Measurements from ENCODE around the gene TEK. TPM values are rescaled to one million over a fixed set of nuclear protein-coding genes. Genes with fewer than 3 reads are reported as not detected.
"Not testable (repeated sequence)": the region's sequence is repeated elsewhere in the genome, so short reads cannot be mapped to it uniquely, and the experiment has no call there.

The TEK gene
- polyA plus RNA-seq, 3 donors = 32.9 to 38.6 (median 35.6) TPM

DNA sequence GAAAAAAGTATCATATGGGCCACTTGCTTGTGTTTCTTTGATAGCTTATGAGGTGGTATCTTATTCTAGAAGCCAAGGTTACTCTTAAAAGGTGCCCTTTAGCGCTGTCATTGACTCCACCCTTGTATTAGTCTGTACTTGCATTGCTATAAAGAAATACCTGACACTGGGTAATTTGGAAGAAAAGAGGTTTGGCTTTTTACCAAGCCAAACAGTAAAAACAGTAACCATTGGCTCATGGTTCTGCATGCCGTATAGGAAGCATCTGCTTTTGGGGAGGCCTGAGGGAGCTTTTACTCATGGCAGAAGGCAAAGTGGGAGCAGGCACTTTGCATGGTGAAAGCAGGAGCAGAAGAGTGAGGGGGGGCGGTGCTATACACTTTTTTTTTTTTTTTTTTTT, 87.4 kb downstream of the TEK start:
- DNase-seq (ENCODE audit: extremely low read depth in 1 of 11, low read depth in 9 of 11, low spot score in 4 of 11) = no peak

DNA sequence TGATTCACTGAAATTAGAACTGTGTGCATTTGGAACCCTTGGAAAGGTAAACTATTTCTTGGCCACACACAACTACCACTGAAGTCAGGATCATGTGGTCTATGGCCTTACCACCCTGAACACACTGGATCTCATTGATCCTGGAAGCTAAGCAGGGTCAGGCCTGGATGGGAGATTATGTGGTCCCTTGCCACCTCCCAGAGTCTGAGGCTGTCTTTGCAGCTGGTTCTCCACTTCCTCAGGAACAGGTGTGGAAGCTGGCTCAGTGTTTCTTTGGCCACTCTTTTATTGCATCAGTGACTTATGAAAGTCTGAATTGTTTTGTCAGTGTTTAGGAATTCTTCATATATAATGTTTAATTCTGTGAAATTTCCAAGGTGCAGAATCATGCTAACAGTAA, 89.2 kb downstream of the TEK start:
- no peak for DNase-seq (ENCODE audit: extremely low read depth in 1 of 11, low read depth in 9 of 11, low spot score in 4 of 11)

- DNase-seq (ENCODE audit: extremely low read depth in 1 of 11, low read depth in 9 of 11, low spot score in 4 of 11) = no peak
Observed at GRCh38 chr9:27202056-27202455, 93.0 kb downstream of the TEK start.

DNA sequence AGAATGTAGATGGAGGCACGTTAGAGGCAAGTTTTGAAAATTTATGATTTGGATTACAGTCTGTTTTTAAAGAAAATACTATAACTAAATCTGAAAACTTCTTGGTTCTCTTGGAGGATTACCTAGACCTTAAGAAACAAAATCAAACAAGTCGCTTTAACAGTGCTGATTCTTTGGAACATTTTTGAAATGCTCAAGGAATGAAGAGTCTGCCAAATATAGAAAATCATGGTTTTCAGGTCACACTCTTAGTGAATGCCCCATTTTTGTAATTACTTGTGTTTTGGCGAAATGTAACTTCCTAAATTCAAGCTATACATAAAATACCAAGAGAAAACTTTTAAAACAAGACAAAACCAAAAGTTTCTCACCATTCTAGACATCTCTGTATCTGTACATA, 94.8 kb downstream of the TEK start:
- DNase-seq (ENCODE audit: extremely low read depth in 1 of 11, low read depth in 9 of 11, low spot score in 4 of 11) = no peak

- no peak for DNase-seq (ENCODE audit: extremely low read depth in 1 of 11, low read depth in 9 of 11, low spot score in 4 of 11)
Observed at GRCh38 chr9:27204578-27204977, 95.6 kb downstream of the TEK start.

GRCh38 chr9:27205198-27205597, 96.2 kb downstream of the TEK start:
- DNase-seq (ENCODE audit: extremely low read depth in 1 of 11, low read depth in 9 of 11, low spot score in 4 of 11) = no peak

GRCh38 chr9:27206041-27206440, 97.0 kb downstream of the TEK start:
- DNase-seq (ENCODE audit: extremely low read depth in 1 of 11, low read depth in 9 of 11, low spot score in 4 of 11) = no peak

- DNase-seq (ENCODE audit: extremely low read depth in 1 of 11, low read depth in 9 of 11, low spot score in 4 of 11) = no peak
Observed at GRCh38 chr9:27209034-27209433, 100.0 kb downstream of the TEK start.

DNA sequence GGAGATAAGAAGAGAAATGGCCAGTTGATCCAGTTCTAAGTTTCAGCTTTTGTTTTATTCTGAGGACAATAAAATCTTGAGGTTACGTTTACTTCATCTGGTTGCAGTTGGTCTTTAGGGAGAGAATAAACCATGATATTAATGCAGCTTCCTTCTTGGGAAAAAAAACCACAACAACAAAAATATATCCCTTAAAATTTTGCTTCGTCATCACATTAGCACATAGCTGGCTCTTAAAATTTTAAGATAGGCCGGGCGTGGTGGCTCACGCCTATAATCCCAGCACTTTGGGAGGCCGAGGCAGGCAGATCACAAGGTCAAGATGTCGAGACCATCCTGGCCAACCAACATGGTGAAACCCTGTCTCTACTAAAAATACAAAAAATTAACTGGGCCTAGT, 101.6 kb downstream of the TEK start:
- DNase-seq (ENCODE audit: extremely low read depth in 1 of 11, low read depth in 9 of 11, low spot score in 4 of 11) = no peak

- DNase-seq (ENCODE audit: extremely low read depth in 1 of 11, low read depth in 9 of 11, low spot score in 4 of 11) = no peak
Observed at GRCh38 chr9:27212191-27212590, 103.2 kb downstream of the TEK start.

- no peak for DNase-seq (ENCODE audit: extremely low read depth in 1 of 11, low read depth in 9 of 11, low spot score in 4 of 11)
Observed at GRCh38 chr9:27212621-27213020, 103.6 kb downstream of the TEK start.

DNA sequence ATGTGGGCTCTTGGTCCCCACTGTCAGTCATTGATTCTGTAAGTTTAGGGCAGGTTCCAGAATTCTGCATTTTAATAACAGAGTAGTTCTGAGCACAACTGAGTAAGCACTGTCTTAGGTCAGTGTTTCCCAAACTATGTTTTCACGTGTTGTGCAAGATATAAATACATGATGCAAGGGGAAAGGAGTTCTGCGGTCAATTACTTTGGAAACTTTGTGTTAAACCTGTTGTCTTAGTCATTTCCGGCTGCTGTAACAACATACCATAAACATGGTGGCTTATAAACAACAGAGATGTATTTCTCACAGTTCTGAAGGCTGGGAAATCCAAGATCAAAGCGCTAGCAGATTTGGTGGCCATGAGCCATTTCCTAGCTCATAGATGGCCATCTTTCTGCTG, 118.2 kb downstream of the TEK start:
- no peak for DNase-seq (ENCODE audit: extremely low read depth in 1 of 11, low read depth in 9 of 11, low spot score in 4 of 11)

DNA sequence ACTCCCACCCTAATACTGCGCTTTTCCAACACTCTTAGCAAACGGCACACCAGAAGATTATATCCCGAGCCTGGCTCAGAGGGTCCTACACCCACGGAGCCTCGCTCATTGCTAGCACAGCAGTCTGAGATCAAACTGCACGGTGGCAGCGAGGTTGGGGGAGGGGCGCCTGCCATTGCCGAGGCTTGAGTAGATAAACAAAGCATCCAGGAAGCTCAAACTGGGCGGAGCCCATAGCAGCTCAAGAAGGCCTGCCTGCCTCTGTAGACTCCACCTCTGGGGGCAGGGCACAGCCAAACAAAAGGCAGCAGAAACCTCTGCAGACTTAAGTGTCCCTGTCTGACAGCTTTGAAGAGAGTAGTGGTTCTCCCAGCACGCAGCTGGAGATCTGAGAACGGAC, 130.6 kb downstream of the TEK start:
- DNase-seq (ENCODE audit: extremely low read depth in 1 of 11, low read depth in 9 of 11, low spot score in 4 of 11) = not testable (repeated sequence)

DNA sequence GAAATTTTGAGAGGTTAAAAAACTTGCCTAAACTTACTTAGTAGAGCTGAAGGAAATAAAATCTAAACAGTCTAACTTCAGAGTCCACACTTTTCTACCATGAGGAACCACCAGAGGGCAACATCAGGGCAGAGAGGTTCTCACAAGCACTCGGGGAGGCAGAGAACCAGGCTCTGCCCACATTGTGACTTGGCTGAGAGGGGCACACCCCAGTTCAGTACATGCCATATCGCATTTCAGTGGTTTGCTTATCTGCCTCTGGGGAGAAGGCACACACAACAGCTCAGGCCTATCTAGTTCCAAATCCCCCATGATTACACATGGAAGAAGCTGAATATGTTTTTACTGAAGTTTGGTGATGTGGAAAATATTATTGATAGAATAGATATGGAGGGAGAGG, 138.7 kb downstream of the TEK start:
- DNase-seq (ENCODE audit: extremely low read depth in 1 of 11, low read depth in 9 of 11, low spot score in 4 of 11) = peak in 8 of 11 donors; percentile 3 to 18 (median 8)

DNA sequence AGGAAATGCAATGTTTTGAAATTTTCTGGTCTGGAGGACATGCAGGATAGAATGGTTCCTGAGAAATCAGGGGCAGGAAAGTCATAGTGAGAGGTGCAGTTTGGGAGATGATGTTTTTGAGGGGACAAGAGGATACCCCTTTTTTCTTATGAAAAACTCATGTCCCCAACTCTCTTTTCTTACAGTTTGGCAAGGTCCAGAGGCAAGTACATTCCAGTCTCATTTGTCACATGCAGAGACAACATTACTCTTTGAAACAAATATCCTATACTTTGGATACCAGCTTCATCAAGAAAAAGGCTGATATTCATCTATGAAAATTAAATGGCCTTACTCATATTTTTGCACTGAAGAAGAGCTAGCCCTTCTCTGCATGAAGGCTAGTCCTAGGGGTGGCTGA, 139.7 kb downstream of the TEK start:
- no peak for DNase-seq (ENCODE audit: extremely low read depth in 1 of 11, low read depth in 9 of 11, low spot score in 4 of 11)

- no peak for DNase-seq (ENCODE audit: extremely low read depth in 1 of 11, low read depth in 9 of 11, low spot score in 4 of 11)
Observed at GRCh38 chr9:27258662-27259061, 149.6 kb downstream of the TEK start.

DNA sequence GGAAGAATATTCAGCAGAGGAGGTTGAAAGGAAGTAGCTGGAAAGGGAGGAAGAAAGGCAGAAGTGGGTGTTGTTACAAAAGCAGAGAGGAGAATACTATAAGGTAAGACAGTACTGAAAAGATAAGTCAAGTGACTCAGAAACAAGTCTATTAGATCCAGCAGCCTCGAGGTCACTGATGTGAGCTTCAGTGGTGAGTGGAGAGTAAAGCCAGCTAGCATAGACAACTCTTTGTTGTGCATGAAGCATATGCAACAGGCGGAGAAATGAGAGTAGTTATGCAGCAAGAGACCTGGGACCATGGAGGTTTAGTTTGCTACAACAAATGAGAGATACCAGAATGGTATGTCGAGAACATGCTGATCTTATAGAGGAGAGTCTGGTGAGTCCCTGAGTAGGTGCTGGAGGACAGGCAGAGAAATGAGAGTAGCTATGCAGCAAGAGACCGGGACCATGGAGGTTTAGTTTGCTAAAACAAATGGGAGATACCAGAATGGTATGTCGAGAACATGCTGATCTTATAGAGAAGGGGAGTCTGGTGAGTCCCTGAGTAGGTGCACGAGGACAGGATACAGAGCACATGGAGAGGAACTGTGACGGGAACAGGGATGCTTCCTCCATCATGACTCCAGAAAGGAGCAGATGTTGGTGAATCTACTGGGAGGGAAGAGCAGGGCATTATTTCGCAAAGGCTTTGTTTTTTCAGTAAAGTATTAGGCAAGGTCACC, 151.9 kb downstream of the TEK start:
- no peak for DNase-seq (ENCODE audit: extremely low read depth in 1 of 11, low read depth in 9 of 11, low spot score in 4 of 11)

- no peak for DNase-seq (ENCODE audit: extremely low read depth in 1 of 11, low read depth in 9 of 11, low spot score in 4 of 11)
Observed at GRCh38 chr9:27261517-27262211, 152.6 kb downstream of the TEK start.

DNA sequence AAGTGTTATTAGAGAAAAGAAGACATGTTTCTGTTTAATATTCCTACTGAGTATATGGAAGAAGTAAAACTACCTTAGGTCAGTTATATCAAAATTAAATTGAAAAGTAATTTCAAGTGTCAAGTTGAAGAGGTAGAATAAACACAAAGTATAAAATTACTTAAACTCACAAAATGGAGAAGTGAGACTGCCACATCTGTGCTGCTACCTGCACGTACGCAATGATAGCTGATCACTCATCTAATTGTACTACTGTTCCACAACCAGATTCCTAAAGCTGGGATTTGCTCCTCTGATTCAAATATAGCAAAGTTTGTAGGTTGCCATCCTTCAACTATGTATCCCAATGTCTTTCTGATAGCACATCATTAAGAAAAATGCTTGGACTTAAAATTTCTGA, 163.1 kb downstream of the TEK start:
- DNase-seq (ENCODE audit: extremely low read depth in 1 of 11, low read depth in 9 of 11, low spot score in 4 of 11) = no peak

- no peak for DNase-seq (ENCODE audit: extremely low read depth in 1 of 11, low read depth in 9 of 11, low spot score in 4 of 11)
Observed at GRCh38 chr9:27273186-27273585, 164.2 kb downstream of the TEK start.

Data from renal cortex interstitium (tissue), 11 donors.